Measurements from ENCODE around the gene KCNK17. TPM values are rescaled to one million over a fixed set of nuclear protein-coding genes. Genes with fewer than 3 reads are reported as not detected.

The KCNK17 gene
- total RNA-seq, 1 donor from 2014 or later: not detected

- Mint-ChIP-seq H3K27ac (no peak overlapping the region), H3K9me3 (no peaks in the 10 kb centered on the region), H3K4me3 (no peak overlapping the region), H3K27me3 (ENCODE audit: insufficient read depth) (peaks cover 13% of the 10 kb centered on the region), H3K36me3 (ENCODE audit: low read depth) (no peaks in the 10 kb centered on the region), H3K4me1 (ENCODE audit: low read depth) (no peaks in the 10 kb centered on the region)
- intact Hi-C loops (cut with micrococcal nuclease): no loop called here
- no peak for DNase-seq (ENCODE audit: low spot score)
These were observed 29.2 kb upstream of the KCNK17 start for GRCh38 chr6:39343396-39343870.

- Mint-ChIP-seq H3K4me1 (ENCODE audit: low read depth) (no peaks in the 10 kb centered on the region), H3K27me3 (ENCODE audit: insufficient read depth) (peaks cover 17% of the 10 kb centered on the region), H3K36me3 (ENCODE audit: low read depth) (no peaks in the 10 kb centered on the region), H3K4me3 (no peak overlapping the region), H3K9me3 (no peaks in the 10 kb centered on the region), H3K27ac (no peak overlapping the region)
- no peak for DNase-seq (ENCODE audit: low spot score)
- intact Hi-C loops (cut with micrococcal nuclease): no loop called here
These were observed 28.6 kb upstream of the KCNK17 start for GRCh38 chr6:39342692-39343395.

- no peaks in the 10 kb centered on the region for H3K36me3 Mint-ChIP-seq (ENCODE audit: low read depth)
- no peak for DNase-seq (ENCODE audit: low spot score)
- H3K27me3 Mint-ChIP-seq (ENCODE audit: insufficient read depth): peaks cover 15% of the 10 kb centered on the region
- no peak overlapping the region for H3K4me3 Mint-ChIP-seq
- H3K27ac Mint-ChIP-seq: no peak overlapping the region
- no peaks in the 10 kb centered on the region for H3K9me3 Mint-ChIP-seq
- H3K4me1 Mint-ChIP-seq (ENCODE audit: low read depth): no peaks in the 10 kb centered on the region
- intact Hi-C loops (cut with micrococcal nuclease): no loop called here
These were observed 27.7 kb upstream of the KCNK17 start for GRCh38 chr6:39341937-39342336.

GRCh38 chr6:39341352-39341751, 27.1 kb upstream of the KCNK17 start:
- Mint-ChIP-seq H3K27ac (no peak overlapping the region), H3K27me3 (ENCODE audit: insufficient read depth) (peaks cover 15% of the 10 kb centered on the region), H3K36me3 (ENCODE audit: low read depth) (no peaks in the 10 kb centered on the region), H3K4me3 (no peak overlapping the region), H3K9me3 (no peaks in the 10 kb centered on the region), H3K4me1 (ENCODE audit: low read depth) (peaks cover 2% of the 10 kb centered on the region)
- intact Hi-C loops (cut with micrococcal nuclease): no loop called here
- no peak for DNase-seq (ENCODE audit: low spot score)

GRCh38 chr6:39339868-39340550, 25.8 kb upstream of the KCNK17 start:
- DNase-seq (ENCODE audit: low spot score): no peak
- Mint-ChIP-seq H3K9me3 (no peaks in the 10 kb centered on the region), H3K4me1 (ENCODE audit: low read depth) (peaks cover 10% of the 10 kb centered on the region), H3K4me3 (no peak overlapping the region), H3K36me3 (ENCODE audit: low read depth) (no peaks in the 10 kb centered on the region), H3K27me3 (ENCODE audit: insufficient read depth) (peaks cover 17% of the 10 kb centered on the region), H3K27ac (no peak overlapping the region)
- intact Hi-C loops (cut with micrococcal nuclease): no loop called here

GRCh38 chr6:39339096-39339867, 25.1 kb upstream of the KCNK17 start:
- Mint-ChIP-seq H3K27ac (no peak overlapping the region), H3K4me1 (ENCODE audit: low read depth) (peaks cover 10% of the 10 kb centered on the region), H3K36me3 (ENCODE audit: low read depth) (no peaks in the 10 kb centered on the region), H3K9me3 (no peaks in the 10 kb centered on the region), H3K4me3 (no peak overlapping the region), H3K27me3 (ENCODE audit: insufficient read depth) (peaks cover 17% of the 10 kb centered on the region)
- intact Hi-C loops (cut with micrococcal nuclease): no loop called here
- no peak for DNase-seq (ENCODE audit: low spot score)

GRCh38 chr6:39338397-39338796, 24.2 kb upstream of the KCNK17 start:
- no peak overlapping the region for H3K4me3 Mint-ChIP-seq
- H3K9me3 Mint-ChIP-seq: no peaks in the 10 kb centered on the region
- peaks cover 10% of the 10 kb centered on the region for H3K4me1 Mint-ChIP-seq (ENCODE audit: low read depth)
- DNase-seq (ENCODE audit: low spot score): no peak
- no peak overlapping the region for H3K27ac Mint-ChIP-seq
- peaks cover 17% of the 10 kb centered on the region for H3K27me3 Mint-ChIP-seq (ENCODE audit: insufficient read depth)
- intact Hi-C loops (cut with micrococcal nuclease): no loop called here
- H3K36me3 Mint-ChIP-seq (ENCODE audit: low read depth): no peaks in the 10 kb centered on the region

- intact Hi-C loops (cut with micrococcal nuclease): no loop called here
- Mint-ChIP-seq H3K4me3 (no peak overlapping the region), H3K36me3 (ENCODE audit: low read depth) (no peaks in the 10 kb centered on the region), H3K27ac (no peak overlapping the region), H3K4me1 (ENCODE audit: low read depth) (peaks cover 10% of the 10 kb centered on the region), H3K9me3 (no peaks in the 10 kb centered on the region), H3K27me3 (ENCODE audit: insufficient read depth) (peaks cover 21% of the 10 kb centered on the region)
- DNase-seq (ENCODE audit: low spot score): peak; percentile 4
These were observed 21.7 kb upstream of the KCNK17 start for GRCh38 chr6:39335780-39336545.

GRCh38 chr6:39333644-39334438, 19.6 kb upstream of the KCNK17 start:
- Mint-ChIP-seq H3K27me3 (ENCODE audit: insufficient read depth) (peaks cover 16% of the 10 kb centered on the region), H3K4me1 (ENCODE audit: low read depth) (peaks cover 10% of the 10 kb centered on the region), H3K9me3 (no peaks in the 10 kb centered on the region), H3K36me3 (ENCODE audit: low read depth) (no peaks in the 10 kb centered on the region), H3K27ac (no peak overlapping the region), H3K4me3 (no peak overlapping the region)
- DNase-seq (ENCODE audit: low spot score): no peak
- intact Hi-C loops (cut with micrococcal nuclease): no loop called here

GRCh38 chr6:39330476-39330875, 16.3 kb upstream of the KCNK17 start:
- Mint-ChIP-seq H3K36me3 (ENCODE audit: low read depth) (no peaks in the 10 kb centered on the region), H3K4me3 (no peak overlapping the region), H3K27ac (no peak overlapping the region), H3K4me1 (ENCODE audit: low read depth) (no peaks in the 10 kb centered on the region), H3K27me3 (ENCODE audit: insufficient read depth) (peaks cover 4% of the 10 kb centered on the region), H3K9me3 (no peaks in the 10 kb centered on the region)
- DNase-seq (ENCODE audit: low spot score): no peak
- intact Hi-C loops (cut with micrococcal nuclease): no loop called here

GRCh38 chr6:39330057-39330456, 15.8 kb upstream of the KCNK17 start:
- no peak for DNase-seq (ENCODE audit: low spot score)
- Mint-ChIP-seq H3K9me3 (no peaks in the 10 kb centered on the region), H3K4me1 (ENCODE audit: low read depth) (no peaks in the 10 kb centered on the region), H3K4me3 (no peak overlapping the region), H3K36me3 (ENCODE audit: low read depth) (no peaks in the 10 kb centered on the region), H3K27ac (no peak overlapping the region), H3K27me3 (ENCODE audit: insufficient read depth) (peaks cover 4% of the 10 kb centered on the region)
- intact Hi-C loops (cut with micrococcal nuclease): no loop called here

GRCh38 chr6:39328066-39328465, 13.8 kb upstream of the KCNK17 start:
- H3K27me3 Mint-ChIP-seq (ENCODE audit: insufficient read depth): peaks cover 7% of the 10 kb centered on the region
- no peaks in the 10 kb centered on the region for H3K36me3 Mint-ChIP-seq (ENCODE audit: low read depth)
- no peak overlapping the region for H3K27ac Mint-ChIP-seq
- H3K4me3 Mint-ChIP-seq: no peak overlapping the region
- intact Hi-C loops (cut with micrococcal nuclease): no loop called here
- no peaks in the 10 kb centered on the region for H3K4me1 Mint-ChIP-seq (ENCODE audit: low read depth)
- no peak for DNase-seq (ENCODE audit: low spot score)
- no peaks in the 10 kb centered on the region for H3K9me3 Mint-ChIP-seq

Data from activated T-helper 1 cell treated with anti-CD3 and anti-CD28 coated beads, Interleukin-12 subunit alpha, Interleukin-12 subunit beta, Interleukin-2, Interleukin-4 antibody, amounts not matched to agents 30 ng/mL and 10 ng/mL and 1 ng/mL, durations not matched to agents 14 hours and 24 hours and 36 hours (primary cell).